GM18507 (cell line): ENCODE measurements around the gene EHMT2.
A peak's percentile ranks its signal among the peaks of the same experiment; 100 is the strongest.
"Not testable (repeated sequence)": the region's sequence is repeated elsewhere in the genome, so short reads cannot be mapped to it uniquely, and the experiment has no call there.

ENCODE experiments used
- DNase-seq: peaks from one replicate; pipeline ENCODE4 v3.0.0; 2011; ENCODE audit warnings: low read depth; ENCODE audit not compliant: insufficient read length; ENCODE audit errors: extremely low spot score
- FAIRE-seq: peaks from 2 replicates; lab custom pipeline; 2011; peaks lifted over from hg19 to GRCh38; lab: Jason Lieb, UNC

EHMT2 gene

GRCh38 chr6:31918069-31918720 is 20.7 kb upstream of the EHMT2 start:
- DNase-seq (no peak), FAIRE-seq (no peak)

- FAIRE-seq, result no peak
Observed at GRCh38 chr6:31915756-31916155, 18.3 kb upstream of the EHMT2 start.

DNA sequence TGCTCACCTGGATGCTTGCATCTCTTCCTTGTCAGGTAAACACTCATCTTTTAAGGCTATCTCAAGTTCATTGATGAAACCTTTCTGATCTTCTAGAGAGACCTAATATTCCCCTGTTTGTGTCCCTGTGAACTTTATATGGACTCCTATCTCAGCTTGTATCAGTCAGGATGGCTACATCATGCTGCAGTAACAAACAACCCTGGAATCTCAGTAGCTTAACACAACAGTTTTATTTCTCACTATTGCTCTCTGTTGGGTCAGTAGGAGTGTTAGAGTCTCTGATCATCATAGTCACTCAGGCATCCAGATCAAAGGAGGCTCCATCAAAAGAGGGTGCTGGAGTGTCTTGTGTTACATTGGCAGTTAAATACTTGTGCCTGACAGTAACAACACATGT is 17.9 kb upstream of the EHMT2 start:
- DNase-seq (no peak), FAIRE-seq (no peak)

More at GRCh38 chr6:31915756-31916155, 18.3 kb upstream of the EHMT2 start:
- no peak for DNase-seq

DNA sequence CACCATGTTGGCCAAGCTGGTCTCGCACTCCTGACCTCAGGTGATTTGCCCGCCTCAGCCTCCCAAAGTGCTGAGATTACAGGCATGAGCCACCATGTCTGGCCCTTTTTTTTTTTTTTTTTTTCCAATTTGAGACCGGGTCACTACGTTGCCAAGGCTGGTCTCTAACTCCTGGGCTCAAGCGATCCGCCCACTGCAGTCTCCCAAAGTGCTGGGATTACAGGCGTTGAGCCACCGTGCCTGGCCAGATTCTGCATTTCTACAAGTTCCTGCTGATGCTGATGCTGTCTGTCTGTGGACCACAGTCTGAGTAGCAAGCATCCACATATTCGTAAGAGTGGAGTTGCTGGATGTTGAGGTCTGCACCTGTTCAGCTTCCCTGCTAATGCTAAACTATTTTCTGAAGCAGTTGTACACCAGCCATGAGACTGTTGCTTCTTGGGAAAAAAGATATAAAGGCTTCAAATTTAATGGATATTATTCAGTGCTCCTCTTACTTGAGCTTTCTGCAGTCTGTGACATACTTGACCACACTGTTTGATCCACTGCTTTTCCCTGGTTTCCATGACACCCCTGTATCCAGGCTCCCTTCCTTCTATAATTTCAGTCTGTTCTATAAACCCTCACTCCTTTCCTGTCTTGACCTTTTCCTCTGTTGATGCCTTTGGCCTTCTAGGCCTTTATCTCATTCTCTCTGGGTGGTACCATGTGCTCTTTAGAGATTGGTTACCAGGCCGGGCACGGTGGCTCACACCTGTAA is 14.5 kb upstream of the EHMT2 start:
- DNase-seq (no peak), FAIRE-seq (no peak)

GRCh38 chr6:31909298-31909697 is 11.8 kb upstream of the EHMT2 start:
- not testable (repeated sequence) for DNase-seq, FAIRE-seq

DNA sequence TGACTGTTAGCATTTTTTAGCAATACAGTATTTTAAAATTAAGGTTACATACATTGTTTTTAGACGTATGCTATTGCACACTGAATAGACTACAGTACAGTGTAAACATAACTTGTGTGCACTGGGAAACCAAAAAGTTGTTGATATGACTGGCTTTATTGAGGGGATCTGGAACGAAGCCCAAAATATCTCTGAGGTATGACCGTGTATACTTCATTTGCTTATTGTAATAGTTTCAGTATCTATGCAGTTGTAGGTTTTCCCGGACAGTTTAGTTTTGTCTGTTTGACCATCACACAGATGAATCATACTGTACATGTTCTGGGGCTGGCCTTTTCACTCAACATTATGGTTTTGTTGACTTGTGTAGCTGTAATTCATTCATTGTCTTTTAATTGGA is 11.3 kb upstream of the EHMT2 start:
- no peak for DNase-seq
- peak; percentile 66 for FAIRE-seq

DNA sequence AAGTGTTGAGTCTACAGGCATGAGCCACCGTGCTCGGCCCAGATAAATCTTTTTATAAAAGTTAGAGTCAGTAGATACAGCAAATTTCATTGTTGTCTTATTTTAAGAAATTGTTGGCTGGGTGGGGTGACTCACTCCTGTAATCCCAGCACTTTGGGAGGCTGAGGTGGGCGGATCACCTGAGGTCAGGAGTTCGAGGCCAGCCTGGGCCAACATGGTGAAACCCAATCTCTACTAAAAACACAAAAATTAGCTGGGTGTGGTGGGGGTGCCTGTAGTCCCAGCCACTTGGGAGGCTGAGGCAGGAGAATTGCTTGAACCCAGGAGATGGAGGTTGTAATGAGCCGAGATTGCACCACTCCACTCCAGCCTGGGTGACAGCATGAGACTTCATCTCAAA is 10.8 kb upstream of the EHMT2 start:
- not testable (repeated sequence) for FAIRE-seq, DNase-seq

DNA sequence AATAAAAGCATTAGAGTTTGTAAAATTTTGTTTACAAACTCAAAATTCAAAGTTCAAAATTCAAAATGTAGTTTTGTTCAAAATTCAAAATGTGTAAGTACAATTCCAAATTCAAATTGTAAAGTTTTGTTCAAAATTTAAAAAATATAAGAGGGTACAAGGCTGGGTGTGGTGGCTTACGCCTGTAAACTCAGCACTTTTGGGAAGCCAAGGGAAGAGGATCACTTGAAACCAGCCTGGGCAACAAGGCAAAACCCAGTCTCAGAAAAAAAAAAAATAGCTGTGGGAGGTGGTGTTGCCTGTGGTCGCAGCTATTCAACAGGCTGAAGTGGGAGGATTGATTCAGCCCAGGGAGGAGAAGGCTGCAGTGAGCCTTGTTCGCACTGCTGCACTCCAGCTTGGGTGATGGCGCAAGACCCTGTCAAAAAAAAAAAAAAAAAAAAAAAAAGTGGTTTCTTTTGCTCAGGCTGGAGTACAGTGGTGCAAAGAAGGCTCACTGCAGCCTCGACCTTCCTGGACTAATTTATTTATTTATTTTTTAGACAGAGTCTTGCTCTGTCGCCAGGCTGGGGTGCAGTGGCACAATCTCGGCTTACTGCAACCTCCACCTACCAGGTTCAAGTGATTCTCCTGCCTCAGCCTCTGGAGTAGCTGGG is 9.8 kb upstream of the EHMT2 start:
- no peak for DNase-seq
- no peak for FAIRE-seq

DNA sequence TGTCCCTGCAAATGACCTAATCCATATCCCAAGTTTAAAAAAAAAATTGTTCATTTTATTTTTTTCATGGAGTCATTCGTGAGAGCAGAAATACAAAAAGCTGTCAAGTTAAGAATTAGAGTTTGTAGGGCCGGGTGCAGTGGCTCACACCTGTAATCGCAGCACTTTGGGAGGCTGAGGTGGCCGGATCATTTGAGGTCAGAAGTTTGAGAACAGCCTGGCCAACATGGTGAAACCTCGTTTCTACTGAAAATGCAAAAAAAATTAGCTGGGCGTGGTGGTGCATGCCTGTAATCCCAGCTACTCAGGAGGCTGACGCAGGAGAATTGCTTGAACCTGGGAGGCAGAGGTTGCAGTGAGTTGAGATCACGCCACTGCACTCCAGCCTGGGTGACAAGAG is 9.2 kb upstream of the EHMT2 start:
- FAIRE-seq, result not testable (repeated sequence)

DNA sequence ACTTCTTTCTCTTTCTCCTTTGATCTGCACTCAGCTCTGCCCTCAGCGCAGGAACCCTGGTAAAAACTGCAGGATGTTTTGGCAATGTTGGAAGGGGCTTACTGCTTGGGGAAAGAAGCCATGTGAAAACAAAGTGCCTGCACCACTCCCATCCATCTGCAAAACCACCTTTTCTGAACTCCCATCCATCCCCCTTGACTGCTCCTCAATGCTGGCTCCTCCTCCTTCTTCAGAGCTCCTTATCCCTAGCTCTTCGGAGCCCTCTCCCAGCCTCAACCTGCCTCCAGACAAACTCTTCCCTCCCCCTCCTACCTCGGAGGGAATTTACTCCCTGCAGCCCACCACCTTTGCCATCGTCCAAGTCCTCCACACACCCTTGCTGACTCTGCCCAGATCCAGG is 8.6 kb upstream of the EHMT2 start:
- FAIRE-seq, result no peak
- no peak for DNase-seq

More for the DNA sequence above, 9.2 kb upstream of the EHMT2 start:
- DNase-seq, result not testable (repeated sequence)

DNA sequence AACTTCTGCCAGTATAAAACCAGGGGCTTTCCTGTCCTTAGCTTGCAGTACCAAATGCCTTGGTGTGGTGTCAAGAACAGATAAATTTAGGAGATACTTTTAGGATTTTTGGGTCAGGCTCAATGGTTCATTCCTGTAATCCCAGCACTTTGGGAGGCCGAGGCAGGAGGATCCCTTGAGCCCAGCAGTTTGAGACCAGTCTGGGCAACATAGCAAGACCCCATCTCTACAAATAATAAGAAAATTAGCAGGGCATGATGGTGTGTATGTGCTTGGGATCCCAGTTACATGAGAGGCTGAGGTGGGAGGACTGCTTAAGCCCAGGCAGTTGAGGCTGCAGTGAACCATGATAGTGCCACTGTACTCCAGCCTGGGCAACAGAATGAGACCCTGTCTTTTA is 7.5 kb upstream of the EHMT2 start:
- DNase-seq (no peak), FAIRE-seq (no peak)

DNA sequence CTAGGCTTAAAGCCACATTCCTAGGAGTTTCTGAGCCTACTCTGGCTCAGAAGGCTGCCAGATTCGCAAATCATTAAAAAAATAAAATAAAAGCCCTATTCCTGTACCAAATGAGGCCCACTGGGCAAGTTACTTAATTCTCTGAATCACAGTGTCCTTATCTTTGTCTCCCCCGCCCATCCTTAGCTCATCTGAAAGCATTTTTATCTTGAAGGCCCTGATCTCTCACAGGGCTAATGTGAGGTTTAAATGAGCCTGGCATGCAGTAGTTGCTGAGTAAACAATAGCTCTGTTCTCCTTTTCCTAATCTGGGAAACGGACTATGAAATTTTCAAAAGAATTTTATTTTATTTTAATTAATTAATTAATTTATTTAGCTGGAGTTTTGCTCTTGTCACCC is 6.5 kb upstream of the EHMT2 start:
- DNase-seq (no peak), FAIRE-seq (no peak)

GRCh38 chr6:31901953-31902643 is 4.6 kb upstream of the EHMT2 start, which contains the start of gene ZBTB12:
Gene ZBTB12, minus strand, starts transcription at chr6:31902086. Its CDS starts 781 bp downstream, at chr6:31901305.
- DNase-seq (peak; percentile 81), FAIRE-seq (peak; percentile 80)

- FAIRE-seq (no peak), DNase-seq (no peak)
Observed at GRCh38 chr6:31901415-31901952, 4.0 kb upstream of the EHMT2 start.

DNA sequence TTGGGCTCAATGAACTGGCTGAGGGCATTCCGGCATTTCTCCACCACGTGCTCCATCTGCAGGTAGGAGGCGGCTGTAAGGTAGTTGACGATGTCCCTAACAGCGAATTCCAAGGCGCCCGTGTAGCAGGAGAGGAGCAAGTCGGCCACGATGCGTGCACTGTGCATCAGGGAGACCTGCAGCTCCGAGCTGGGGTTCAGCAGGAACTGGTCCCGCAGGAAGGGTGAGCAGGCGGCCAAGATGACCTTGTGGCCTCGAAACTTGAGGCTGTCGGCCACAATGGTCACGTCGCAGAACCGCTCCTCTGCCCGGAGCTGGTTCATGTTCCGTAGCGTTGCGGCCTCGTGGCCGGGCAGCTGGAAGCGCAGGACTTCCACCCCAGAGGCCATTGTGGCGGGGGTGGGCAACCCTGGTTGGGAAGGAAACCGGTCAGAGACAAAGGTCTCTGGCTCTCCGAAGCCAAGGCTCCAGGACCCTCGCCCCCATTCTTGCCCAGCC is 3.5 kb upstream of the EHMT2 start:
- DNase-seq, result no peak
- FAIRE-seq, result no peak

- no peak for DNase-seq
- no peak for FAIRE-seq
Observed at GRCh38 chr6:31899882-31900722, 2.6 kb upstream of the EHMT2 start.

GRCh38 chr6:31899215-31899614 is 1.7 kb upstream of the EHMT2 start:
- DNase-seq, result no peak

DNA sequence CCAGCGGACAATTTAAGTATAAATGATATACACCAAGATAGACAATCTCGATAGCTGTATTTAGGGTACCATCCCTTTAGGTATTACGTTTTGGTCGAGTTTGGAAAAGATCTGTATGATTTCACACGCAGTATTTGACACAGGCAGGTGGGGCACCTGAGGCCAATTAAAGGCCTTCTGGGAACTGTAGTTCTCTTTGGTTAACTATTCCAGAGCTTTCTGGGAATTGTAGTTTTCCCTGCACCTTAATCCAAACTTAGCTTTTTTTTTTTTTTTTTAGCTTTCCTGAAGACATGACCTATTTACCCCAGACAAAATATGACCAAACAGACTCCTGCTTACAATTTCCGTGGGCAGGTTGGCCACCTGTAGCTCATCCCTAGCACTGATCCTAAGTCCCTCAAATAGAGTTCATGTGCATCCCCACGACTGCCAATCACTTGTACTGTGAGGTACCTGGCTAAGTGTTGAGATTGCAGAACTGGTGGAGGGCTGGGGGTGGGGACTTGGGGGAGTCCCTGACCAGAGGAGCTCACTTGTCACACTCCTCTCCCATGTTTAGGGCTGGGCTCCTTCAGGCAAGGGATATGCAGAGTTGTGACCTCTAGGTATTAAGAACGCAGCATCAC is 999 bp upstream of the EHMT2 start:
- DNase-seq (no peak), FAIRE-seq (peak; percentile 65)

More at GRCh38 chr6:31899215-31899614, 1.7 kb upstream of the EHMT2 start:
- no peak for FAIRE-seq
